Measurements from ENCODE around the gene SH3RF2.

Gene SH3RF2

GRCh38 chr5:145996135-145996534 lies 59.8 kb downstream of the SH3RF2 start:
- H3K4me1 ChIP-seq (ENCODE audit: control insufficient read depth, insufficient read depth, low read length, poor library complexity, severe bottlenecking): no peaks in the 10 kb centered on the region
- no peak for DNase-seq
- no peaks in the 10 kb centered on the region for H3K36me3 ChIP-seq (ENCODE audit: control insufficient read depth, insufficient read depth, low read length)
- no peaks in the 10 kb centered on the region for H3K27me3 ChIP-seq (replicated peaks; ENCODE audit: control insufficient read depth, insufficient read depth, low read length, poor library complexity, severe bottlenecking)
- H3K4me3 ChIP-seq (ENCODE audit: insufficient read depth, low read depth, low read length, poor library complexity, severe bottlenecking): no peak overlapping the region
- no peak overlapping the region for H3K27ac ChIP-seq (ENCODE audit: insufficient read depth, low read length, poor library complexity, severe bottlenecking)
- no peaks in the 10 kb centered on the region for H3K9me3 ChIP-seq (ENCODE audit: control insufficient read depth, low read length)

- Histone ChIP-seq H3K36me3 (ENCODE audit: control insufficient read depth, insufficient read depth, low read length) (no peaks in the 10 kb centered on the region), H3K9me3 (ENCODE audit: control insufficient read depth, low read length) (no peaks in the 10 kb centered on the region), H3K4me1 (ENCODE audit: control insufficient read depth, insufficient read depth, low read length, poor library complexity, severe bottlenecking) (no peaks in the 10 kb centered on the region), H3K27ac (ENCODE audit: insufficient read depth, low read length, poor library complexity, severe bottlenecking) (no peak overlapping the region), H3K4me3 (ENCODE audit: insufficient read depth, low read depth, low read length, poor library complexity, severe bottlenecking) (no peak overlapping the region), H3K27me3 (replicated peaks; ENCODE audit: control insufficient read depth, insufficient read depth, low read length, poor library complexity, severe bottlenecking) (no peaks in the 10 kb centered on the region)
- DNase-seq: no peak
These were observed 62.8 kb downstream of the SH3RF2 start for GRCh38 chr5:145999208-145999607.

DNA sequence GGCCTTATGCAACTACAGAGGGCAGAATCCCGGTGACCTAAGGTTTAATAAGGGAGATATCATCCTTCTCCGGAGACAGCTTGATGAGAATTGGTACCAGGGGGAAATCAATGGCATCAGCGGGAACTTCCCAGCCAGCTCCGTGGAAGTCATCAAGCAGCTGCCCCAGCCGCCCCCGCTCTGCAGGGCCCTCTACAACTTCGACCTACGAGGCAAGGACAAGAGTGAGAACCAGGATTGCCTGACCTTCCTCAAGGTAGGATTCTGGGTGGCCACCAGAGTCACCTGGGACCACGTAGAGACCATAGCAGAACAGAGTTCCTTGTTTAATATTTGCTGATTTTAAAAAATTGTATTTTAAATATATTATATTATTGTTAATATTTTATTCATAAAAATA lies 63.7 kb downstream of the SH3RF2 start:
- DNase-seq: no peak
- Histone ChIP-seq H3K4me3 (ENCODE audit: insufficient read depth, low read depth, low read length, poor library complexity, severe bottlenecking) (no peak overlapping the region), H3K27ac (ENCODE audit: insufficient read depth, low read length, poor library complexity, severe bottlenecking) (no peak overlapping the region), H3K27me3 (replicated peaks; ENCODE audit: control insufficient read depth, insufficient read depth, low read length, poor library complexity, severe bottlenecking) (no peaks in the 10 kb centered on the region), H3K4me1 (ENCODE audit: control insufficient read depth, insufficient read depth, low read length, poor library complexity, severe bottlenecking) (no peaks in the 10 kb centered on the region), H3K9me3 (ENCODE audit: control insufficient read depth, low read length) (no peaks in the 10 kb centered on the region), H3K36me3 (ENCODE audit: control insufficient read depth, insufficient read depth, low read length) (no peaks in the 10 kb centered on the region)

GRCh38 chr5:146001544-146002190 lies 65.3 kb downstream of the SH3RF2 start:
- H3K27me3 ChIP-seq (replicated peaks; ENCODE audit: control insufficient read depth, insufficient read depth, low read length, poor library complexity, severe bottlenecking): no peaks in the 10 kb centered on the region
- H3K9me3 ChIP-seq (ENCODE audit: control insufficient read depth, low read length): no peaks in the 10 kb centered on the region
- H3K4me3 ChIP-seq (ENCODE audit: insufficient read depth, low read depth, low read length, poor library complexity, severe bottlenecking): no peak overlapping the region
- DNase-seq: no peak
- no peak overlapping the region for H3K27ac ChIP-seq (ENCODE audit: insufficient read depth, low read length, poor library complexity, severe bottlenecking)
- H3K4me1 ChIP-seq (ENCODE audit: control insufficient read depth, insufficient read depth, low read length, poor library complexity, severe bottlenecking): no peaks in the 10 kb centered on the region
- no peaks in the 10 kb centered on the region for H3K36me3 ChIP-seq (ENCODE audit: control insufficient read depth, insufficient read depth, low read length)

- Histone ChIP-seq H3K36me3 (ENCODE audit: control insufficient read depth, insufficient read depth, low read length) (no peaks in the 10 kb centered on the region), H3K4me1 (ENCODE audit: control insufficient read depth, insufficient read depth, low read length, poor library complexity, severe bottlenecking) (no peaks in the 10 kb centered on the region), H3K27ac (ENCODE audit: insufficient read depth, low read length, poor library complexity, severe bottlenecking) (no peak overlapping the region), H3K4me3 (ENCODE audit: insufficient read depth, low read depth, low read length, poor library complexity, severe bottlenecking) (no peak overlapping the region), H3K9me3 (ENCODE audit: control insufficient read depth, low read length) (no peaks in the 10 kb centered on the region), H3K27me3 (replicated peaks; ENCODE audit: control insufficient read depth, insufficient read depth, low read length, poor library complexity, severe bottlenecking) (no peaks in the 10 kb centered on the region)
- no peak for DNase-seq
These were observed 66.1 kb downstream of the SH3RF2 start for GRCh38 chr5:146002491-146002890.

DNA sequence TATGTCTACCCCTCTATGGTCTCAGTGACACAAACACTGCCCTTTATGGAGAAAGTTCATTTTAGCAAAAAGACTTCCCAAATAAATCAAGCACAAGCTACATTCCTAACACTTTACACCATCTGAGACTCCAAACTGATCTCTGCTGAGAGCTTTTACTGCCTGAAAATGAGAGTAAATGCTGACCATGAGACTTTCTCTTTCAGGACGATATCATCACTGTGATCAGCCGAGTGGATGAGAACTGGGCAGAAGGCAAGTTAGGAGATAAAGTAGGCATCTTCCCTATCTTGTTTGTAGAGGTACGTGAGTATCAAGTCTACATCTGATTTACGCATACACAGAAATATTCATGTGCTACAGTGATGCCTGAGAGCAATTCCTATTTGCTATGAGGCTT lies 67.5 kb downstream of the SH3RF2 start:
- DNase-seq: no peak
- H3K9me3 ChIP-seq (ENCODE audit: control insufficient read depth, low read length): no peaks in the 10 kb centered on the region
- no peak overlapping the region for H3K4me3 ChIP-seq (ENCODE audit: insufficient read depth, low read depth, low read length, poor library complexity, severe bottlenecking)
- no peaks in the 10 kb centered on the region for H3K27me3 ChIP-seq (replicated peaks; ENCODE audit: control insufficient read depth, insufficient read depth, low read length, poor library complexity, severe bottlenecking)
- H3K36me3 ChIP-seq (ENCODE audit: control insufficient read depth, insufficient read depth, low read length): no peaks in the 10 kb centered on the region
- no peaks in the 10 kb centered on the region for H3K4me1 ChIP-seq (ENCODE audit: control insufficient read depth, insufficient read depth, low read length, poor library complexity, severe bottlenecking)
- no peak overlapping the region for H3K27ac ChIP-seq (ENCODE audit: insufficient read depth, low read length, poor library complexity, severe bottlenecking)

- no peak overlapping the region for H3K27ac ChIP-seq (ENCODE audit: insufficient read depth, low read length, poor library complexity, severe bottlenecking)
- DNase-seq: no peak
- H3K27me3 ChIP-seq (replicated peaks; ENCODE audit: control insufficient read depth, insufficient read depth, low read length, poor library complexity, severe bottlenecking): no peaks in the 10 kb centered on the region
- no peaks in the 10 kb centered on the region for H3K4me1 ChIP-seq (ENCODE audit: control insufficient read depth, insufficient read depth, low read length, poor library complexity, severe bottlenecking)
- H3K4me3 ChIP-seq (ENCODE audit: insufficient read depth, low read depth, low read length, poor library complexity, severe bottlenecking): no peak overlapping the region
- H3K36me3 ChIP-seq (ENCODE audit: control insufficient read depth, insufficient read depth, low read length): no peaks in the 10 kb centered on the region
- H3K9me3 ChIP-seq (ENCODE audit: control insufficient read depth, low read length): no peaks in the 10 kb centered on the region
These were observed 68.9 kb downstream of the SH3RF2 start for GRCh38 chr5:146005264-146005663.

GRCh38 chr5:146005723-146006122 lies 69.3 kb downstream of the SH3RF2 start:
- Histone ChIP-seq H3K27me3 (replicated peaks; ENCODE audit: control insufficient read depth, insufficient read depth, low read length, poor library complexity, severe bottlenecking) (no peaks in the 10 kb centered on the region), H3K27ac (ENCODE audit: insufficient read depth, low read length, poor library complexity, severe bottlenecking) (no peak overlapping the region), H3K9me3 (ENCODE audit: control insufficient read depth, low read length) (no peaks in the 10 kb centered on the region), H3K4me1 (ENCODE audit: control insufficient read depth, insufficient read depth, low read length, poor library complexity, severe bottlenecking) (no peaks in the 10 kb centered on the region), H3K36me3 (ENCODE audit: control insufficient read depth, insufficient read depth, low read length) (no peaks in the 10 kb centered on the region), H3K4me3 (ENCODE audit: insufficient read depth, low read depth, low read length, poor library complexity, severe bottlenecking) (no peak overlapping the region)
- DNase-seq: no peak

DNA sequence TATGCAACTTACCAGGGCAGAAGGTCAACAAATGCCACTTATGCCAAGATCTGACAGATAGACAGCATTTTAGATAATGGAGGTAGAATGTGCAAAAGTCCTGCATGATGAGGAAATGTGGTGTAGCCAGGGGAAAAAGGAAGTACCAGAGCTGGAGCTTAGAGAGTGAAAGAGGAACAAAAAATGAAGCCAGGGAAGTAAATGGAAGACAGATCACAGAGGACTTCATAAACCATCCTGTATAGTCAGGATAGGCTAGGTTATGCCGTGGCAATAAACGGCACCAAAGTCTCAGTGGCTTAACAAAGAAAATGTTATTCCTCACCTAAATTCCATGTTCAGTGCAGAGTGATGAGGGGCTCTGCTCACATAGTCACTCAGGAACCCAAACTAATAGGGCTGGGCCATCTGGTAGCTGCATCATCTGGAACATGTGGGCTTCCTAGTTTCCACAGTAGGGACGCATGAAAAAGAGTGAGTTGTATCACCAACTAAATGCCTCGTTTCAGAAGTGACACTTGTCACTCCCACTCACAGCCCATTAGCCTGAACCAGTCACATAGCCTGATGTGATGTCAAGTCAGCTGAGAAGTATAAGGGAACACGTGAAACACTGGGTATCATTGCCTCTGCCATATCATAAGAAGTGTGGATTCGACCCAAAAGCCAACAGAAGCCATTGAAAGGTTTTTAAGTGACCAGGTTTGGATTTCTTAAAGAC lies 70.3 kb downstream of the SH3RF2 start:
- no peak for DNase-seq
- H3K27me3 ChIP-seq (replicated peaks; ENCODE audit: control insufficient read depth, insufficient read depth, low read length, poor library complexity, severe bottlenecking): no peaks in the 10 kb centered on the region
- no peaks in the 10 kb centered on the region for H3K9me3 ChIP-seq (ENCODE audit: control insufficient read depth, low read length)
- no peak overlapping the region for H3K4me3 ChIP-seq (ENCODE audit: insufficient read depth, low read depth, low read length, poor library complexity, severe bottlenecking)
- H3K27ac ChIP-seq (ENCODE audit: insufficient read depth, low read length, poor library complexity, severe bottlenecking): no peak overlapping the region
- H3K36me3 ChIP-seq (ENCODE audit: control insufficient read depth, insufficient read depth, low read length): no peaks in the 10 kb centered on the region
- H3K4me1 ChIP-seq (ENCODE audit: control insufficient read depth, insufficient read depth, low read length, poor library complexity, severe bottlenecking): no peaks in the 10 kb centered on the region

- Histone ChIP-seq H3K9me3 (ENCODE audit: control insufficient read depth, low read length) (no peaks in the 10 kb centered on the region), H3K4me1 (ENCODE audit: control insufficient read depth, insufficient read depth, low read length, poor library complexity, severe bottlenecking) (no peaks in the 10 kb centered on the region), H3K27me3 (replicated peaks; ENCODE audit: control insufficient read depth, insufficient read depth, low read length, poor library complexity, severe bottlenecking) (no peaks in the 10 kb centered on the region), H3K36me3 (ENCODE audit: control insufficient read depth, insufficient read depth, low read length) (no peaks in the 10 kb centered on the region), H3K27ac (ENCODE audit: insufficient read depth, low read length, poor library complexity, severe bottlenecking) (no peak overlapping the region), H3K4me3 (ENCODE audit: insufficient read depth, low read depth, low read length, poor library complexity, severe bottlenecking) (no peak overlapping the region)
- DNase-seq: no peak
These were observed 70.9 kb downstream of the SH3RF2 start for GRCh38 chr5:146007270-146007669.

All from effector memory CD4-positive, alpha-beta T cell (primary cell).